Measurements from ENCODE around the gene GCSH. TPM values are rescaled to one million over a fixed set of nuclear protein-coding genes. Genes with fewer than 3 reads are reported as not detected.
A peak's percentile ranks its signal among the peaks of the same experiment; 100 is the strongest.

GCSH gene
- total and polyA plus RNA-seq, 2 of the 13 experiments (the other 11 are each of a cell fraction or from before 2014, with no cell fraction given) = 35.9 to 103 TPM

GRCh38 chr16:81095953-81096714 lies at the start of gene GCSH (continued):
- TF ChIP-seq ZBTB40 (IDR thresholded peaks at IDR 0.05) = no peak
- peak; percentile 11; the same call in 1 of the 2 replicates for TF ChIP-seq ZBTB40 (CRISPR knock-in tag; IDR thresholded peaks at IDR 0.05)
- no peak for TF ChIP-seq MIER2 (CRISPR knock-in tag; IDR thresholded peaks at IDR 0.05)
- no peak for TF ChIP-seq CEBPG (CRISPR knock-in tag; IDR thresholded peaks at IDR 0.05)
- peak; percentile 75 for TF ChIP-seq HDAC1 (CRISPR knock-in tag; IDR thresholded peaks at IDR 0.05)
- TF ChIP-seq STAG1 (CRISPR knock-in tag; IDR thresholded peaks at IDR 0.05) = no peak
- no peak for TF ChIP-seq PPARG (CRISPR knock-in tag; conservative IDR thresholded peaks at IDR 0.05)
- TF ChIP-seq PAWR (CRISPR knock-in tag; IDR thresholded peaks at IDR 0.05; ENCODE audit: borderline replicate concordance) = no peak
- TF ChIP-seq ZBTB33 (CRISPR knock-in tag; IDR thresholded peaks at IDR 0.05) = no peak
- TF ChIP-seq E2F2 (CRISPR knock-in tag; IDR thresholded peaks at IDR 0.05; ENCODE audit: borderline replicate concordance) = no peak
- TF ChIP-seq U2AF2 (IDR thresholded peaks at IDR 0.05; ENCODE audit: low read depth, low read length) = no peak
- TF ChIP-seq MED1 (CRISPR knock-in tag; IDR thresholded peaks at IDR 0.05) = peak; percentile 51
- TF ChIP-seq ZNF564 (CRISPR knock-in tag; IDR thresholded peaks at IDR 0.05) = peak; percentile 82; the same call in 1 of the 2 replicates
- TF ChIP-seq KLF11 (CRISPR knock-in tag; IDR thresholded peaks at IDR 0.05) = peak; percentile 62; the same call in 1 of the 2 replicates
- no peak for TF ChIP-seq PRPF4 (IDR thresholded peaks at IDR 0.05; ENCODE audit: low read depth, low read length, poor library complexity, severe bottlenecking)
- TF ChIP-seq ZNF562 (CRISPR knock-in tag; IDR thresholded peaks at IDR 0.05; ENCODE audit: borderline replicate concordance) = no peak; the same call in 1 of the 2 replicates
- no peak for TF ChIP-seq RORA (CRISPR knock-in tag; IDR thresholded peaks at IDR 0.05)
